Left ventricle myocardium inferior (tissue), 1 donor: Measurements from ENCODE around the gene CSMD2. TPM values are rescaled to one million over a fixed set of nuclear protein-coding genes. Genes with fewer than 3 reads are reported as not detected.

Experiments used
- DNase-seq: peaks from one replicate; pipeline ENCODE4 v3.0.0-alpha.2; 2020
- H3K27ac ChIP-seq: fragments of 200-600 bp; replicated peaks from 2 replicates; pipeline ENCODE4 v1.8.0; 2021
- H3K27me3 ChIP-seq: fragments of 200-600 bp; 2 replicates; pipeline ENCODE4 v1.8.0; 2021; ENCODE audit warnings: low read depth
- H3K36me3 ChIP-seq: fragments of 200-600 bp; 2 replicates; pipeline ENCODE4 v1.8.0; 2021
- H3K4me1 ChIP-seq: fragments of 200-600 bp; 2 replicates; pipeline ENCODE4 v1.8.0; 2021
- H3K4me3 ChIP-seq: fragments of 200-600 bp; 2 replicates; pipeline ENCODE4 v1.8.0; 2021; ENCODE audit warnings: mild to moderate bottlenecking, moderate library complexity
- H3K9me3 ChIP-seq: fragments of 200-600 bp; replicated peaks from 2 replicates; pipeline ENCODE4 v1.8.0; 2021
- intact Hi-C: fragments of 100-400 bp; cut with micrococcal nuclease; formaldehyde crosslinking; loops from one replicate; pipeline ENCODE4 v1.11.0; 2022
- total RNA-seq: library from RNA; stranded (reverse); fragmentation: NEBNext Ultra II Directional; extraction: Animal tissue kit (Norgen Biotek cat#: 25700); gene quantifications from one replicate; pipeline ENCODE4 v1.2.1, GENCODE V29; 2021
- TF ChIP-seq, protein P1 (sequence below): fragments of 200-600 bp; IDR thresholded peaks from 2 replicates; pipeline ENCODE4 v1.8.0; 2021; ENCODE audit warnings: antibody characterized with exemption, mild to moderate bottlenecking, borderline replicate concordance
- donor health status: DM: no; HTN: yes; CAD: no; lungs with severe emphysema.

Gene CSMD2
- total RNA-seq, 1 donor from 2014 or later = 0.14 TPM

DNA sequence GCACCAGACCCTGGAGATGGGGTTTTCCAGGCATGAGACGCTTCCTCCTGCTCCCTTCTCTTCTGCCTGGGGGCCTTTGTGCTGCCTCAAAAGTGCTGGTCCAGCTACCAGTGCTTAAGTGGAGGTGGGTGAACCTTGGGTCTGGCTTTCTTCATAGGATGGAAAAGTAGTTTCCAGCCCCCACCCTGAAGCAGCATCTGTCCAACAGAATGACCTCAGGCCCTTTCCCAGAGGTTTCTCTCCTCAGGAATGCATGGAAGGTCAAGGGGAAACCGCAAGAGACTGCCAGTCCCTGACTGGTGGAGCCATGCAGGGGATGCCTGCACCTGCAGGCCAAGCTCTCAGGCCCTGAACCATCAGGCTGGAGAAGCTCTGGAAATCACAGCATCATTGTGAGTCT lies 237.3 kb downstream of the CSMD2 start:
- intact Hi-C loops = no loop called here
- TF ChIP-seq, protein P1, sequence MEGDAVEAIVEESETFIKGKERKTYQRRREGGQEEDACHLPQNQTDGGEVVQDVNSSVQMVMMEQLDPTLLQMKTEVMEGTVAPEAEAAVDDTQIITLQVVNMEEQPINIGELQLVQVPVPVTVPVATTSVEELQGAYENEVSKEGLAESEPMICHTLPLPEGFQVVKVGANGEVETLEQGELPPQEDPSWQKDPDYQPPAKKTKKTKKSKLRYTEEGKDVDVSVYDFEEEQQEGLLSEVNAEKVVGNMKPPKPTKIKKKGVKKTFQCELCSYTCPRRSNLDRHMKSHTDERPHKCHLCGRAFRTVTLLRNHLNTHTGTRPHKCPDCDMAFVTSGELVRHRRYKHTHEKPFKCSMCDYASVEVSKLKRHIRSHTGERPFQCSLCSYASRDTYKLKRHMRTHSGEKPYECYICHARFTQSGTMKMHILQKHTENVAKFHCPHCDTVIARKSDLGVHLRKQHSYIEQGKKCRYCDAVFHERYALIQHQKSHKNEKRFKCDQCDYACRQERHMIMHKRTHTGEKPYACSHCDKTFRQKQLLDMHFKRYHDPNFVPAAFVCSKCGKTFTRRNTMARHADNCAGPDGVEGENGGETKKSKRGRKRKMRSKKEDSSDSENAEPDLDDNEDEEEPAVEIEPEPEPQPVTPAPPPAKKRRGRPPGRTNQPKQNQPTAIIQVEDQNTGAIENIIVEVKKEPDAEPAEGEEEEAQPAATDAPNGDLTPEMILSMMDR = no peak
- Histone ChIP-seq H3K4me3 (no peak overlapping the region), H3K27ac (no peak overlapping the region), H3K27me3 (peaks cover 19% of the 10 kb centered on the region), H3K9me3 (peaks cover 15% of the 10 kb centered on the region), H3K36me3 (no peaks in the 10 kb centered on the region), H3K4me1 (peaks cover 4% of the 10 kb centered on the region)
- no peak for DNase-seq

DNA sequence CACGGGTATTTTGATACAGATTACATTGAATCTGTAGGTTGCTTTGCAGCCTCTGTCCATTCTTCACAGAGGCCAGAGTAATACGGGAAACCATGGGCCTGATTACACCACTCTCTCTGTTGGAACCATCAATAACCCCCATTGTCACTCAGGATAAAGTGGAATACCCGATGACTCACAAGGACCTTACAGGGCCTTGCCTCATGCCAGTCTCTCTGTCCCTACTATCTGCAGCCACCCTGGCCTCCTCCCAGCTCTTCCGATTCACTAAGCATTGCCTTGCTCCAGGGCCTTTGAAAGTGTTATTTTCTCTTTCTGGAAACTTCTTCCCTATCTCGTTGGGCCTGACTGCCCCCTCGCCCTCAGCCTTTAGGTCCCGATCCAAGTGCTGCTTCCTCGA lies 239.4 kb downstream of the CSMD2 start:
- Histone ChIP-seq H3K36me3 (no peaks in the 10 kb centered on the region), H3K9me3 (peaks cover 15% of the 10 kb centered on the region), H3K27ac (no peak overlapping the region), H3K27me3 (peaks cover 7% of the 10 kb centered on the region), H3K4me3 (no peak overlapping the region), H3K4me1 (peaks cover 3% of the 10 kb centered on the region)
- TF ChIP-seq, protein P1 = no peak
- DNase-seq = no peak
- intact Hi-C loops = no loop called here

DNA sequence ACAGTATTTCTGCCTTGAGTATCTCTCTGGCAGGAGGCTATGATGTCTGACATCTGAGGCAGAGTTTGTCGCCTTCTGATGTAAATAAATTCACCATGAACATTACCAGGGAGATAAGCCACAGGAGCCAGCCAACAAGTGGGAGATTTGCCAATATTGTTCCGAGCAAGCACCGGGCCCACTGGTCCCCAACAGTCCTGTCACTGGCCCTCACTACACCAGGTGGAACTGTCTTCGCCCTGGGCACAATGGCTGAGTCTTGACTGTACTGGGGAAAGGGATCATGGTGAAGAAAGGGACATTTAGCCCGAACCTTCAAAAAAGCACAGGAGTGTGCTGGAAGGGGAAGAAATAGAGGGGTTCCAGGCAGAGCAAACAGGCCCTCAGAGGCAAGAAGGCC lies 243.7 kb downstream of the CSMD2 start:
- peaks cover 5% of the 10 kb centered on the region for H3K27me3 ChIP-seq
- no peaks in the 10 kb centered on the region for H3K4me1 ChIP-seq
- H3K36me3 ChIP-seq = no peaks in the 10 kb centered on the region
- no peak overlapping the region for H3K27ac ChIP-seq
- DNase-seq = no peak
- H3K4me3 ChIP-seq = no peak overlapping the region
- H3K9me3 ChIP-seq = peaks cover 15% of the 10 kb centered on the region
- TF ChIP-seq, protein P1 = no peak
- intact Hi-C loops = no loop called here

DNA sequence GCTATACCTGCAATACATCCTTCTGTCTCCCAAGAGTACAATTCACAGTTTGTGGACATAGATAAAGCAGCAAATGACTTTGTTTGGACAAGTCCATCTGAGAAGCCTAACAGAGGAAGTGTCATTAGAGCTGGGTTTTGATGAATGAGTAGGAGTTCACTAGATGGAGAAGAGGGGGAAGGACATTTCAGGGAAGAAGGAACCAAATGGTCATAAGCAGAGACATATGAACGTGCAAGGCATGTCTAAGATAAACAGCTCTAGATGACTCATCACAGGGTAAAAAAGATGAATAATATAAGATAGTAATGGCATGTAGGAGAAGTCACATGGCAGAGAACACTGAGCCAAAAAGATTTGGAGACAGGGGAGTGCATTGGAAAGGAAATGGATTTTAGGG lies 246.7 kb downstream of the CSMD2 start:
- Histone ChIP-seq H3K4me3 (no peak overlapping the region), H3K27me3 (peaks cover 19% of the 10 kb centered on the region), H3K9me3 (no peaks in the 10 kb centered on the region), H3K27ac (no peak overlapping the region), H3K4me1 (no peaks in the 10 kb centered on the region), H3K36me3 (no peaks in the 10 kb centered on the region)
- intact Hi-C loops = no loop called here
- no peak for DNase-seq
- TF ChIP-seq, protein P1 = no peak

DNA sequence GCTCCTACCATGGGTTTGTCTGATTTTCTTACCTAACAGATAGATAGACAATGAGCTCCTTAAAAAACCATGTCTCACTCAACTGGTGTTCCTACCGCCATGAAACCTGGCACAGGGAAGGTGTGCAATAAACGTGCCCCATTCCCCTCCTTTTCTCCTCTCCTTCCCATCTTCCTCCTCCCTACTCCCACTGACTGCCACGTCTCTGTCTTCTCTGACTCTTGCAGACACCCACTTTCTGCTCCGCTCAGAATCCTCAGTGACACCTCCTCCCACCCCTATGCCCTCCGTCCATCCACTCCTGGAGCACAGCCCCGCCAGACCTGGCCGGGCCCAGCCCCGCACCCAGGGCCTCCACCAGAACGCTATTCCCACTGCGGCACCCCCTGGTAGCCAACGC lies 248.2 kb downstream of the CSMD2 start:
- H3K36me3 ChIP-seq = no peaks in the 10 kb centered on the region
- no peak overlapping the region for H3K4me3 ChIP-seq
- no peaks in the 10 kb centered on the region for H3K4me1 ChIP-seq
- intact Hi-C loops = no loop called here
- no peak for DNase-seq
- TF ChIP-seq, protein P1 = no peak
- H3K27me3 ChIP-seq = peaks cover 34% of the 10 kb centered on the region
- no peak overlapping the region for H3K27ac ChIP-seq
- H3K9me3 ChIP-seq = no peaks in the 10 kb centered on the region

DNA sequence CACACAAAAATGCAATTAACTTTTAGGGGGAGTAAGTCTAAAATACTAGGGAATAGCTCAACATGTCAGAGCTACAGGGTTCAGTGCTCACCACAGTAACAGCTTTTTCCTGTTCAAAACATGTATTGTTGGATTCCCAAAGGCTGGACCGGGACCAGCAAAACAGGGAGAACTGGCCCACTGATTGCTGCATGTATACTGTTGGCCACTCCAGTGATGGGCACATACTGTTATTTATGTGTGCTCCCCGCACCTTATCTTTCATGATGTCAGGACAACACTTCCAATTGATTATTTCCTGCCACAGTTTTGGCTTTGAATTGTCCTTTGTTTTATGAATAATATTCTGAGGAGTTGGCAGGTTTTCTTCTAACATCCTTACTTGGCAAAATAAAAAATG lies 250.5 kb downstream of the CSMD2 start:
- H3K9me3 ChIP-seq = no peaks in the 10 kb centered on the region
- no peaks in the 10 kb centered on the region for H3K36me3 ChIP-seq
- H3K4me3 ChIP-seq = no peak overlapping the region
- H3K27ac ChIP-seq = no peak overlapping the region
- TF ChIP-seq, protein P1 = no peak
- peaks cover 47% of the 10 kb centered on the region for H3K27me3 ChIP-seq
- intact Hi-C loops = no loop called here
- DNase-seq = no peak
- no peaks in the 10 kb centered on the region for H3K4me1 ChIP-seq
